GM12892 (cell line): ENCODE results near the gene DCLK1.

ENCODE experiments used
- POLR2A ChIP-seq: IDR thresholded peaks from 2 replicates; pipeline ENCODE4 v1.6.1; 2011; ENCODE audit warnings: low read depth, low read length, control low read depth
- POLR2AphosphoS5 ChIP-seq: IDR thresholded peaks from 2 replicates; pipeline ENCODE4 v1.6.1; 2011; ENCODE audit warnings: low read depth, low read length, control low read depth
- TAF1 ChIP-seq: IDR thresholded peaks from 2 replicates; pipeline ENCODE4 v1.6.1; 2011; ENCODE audit warnings: low read depth, mild to moderate bottlenecking, control low read depth, low read length, borderline replicate concordance

DNA sequence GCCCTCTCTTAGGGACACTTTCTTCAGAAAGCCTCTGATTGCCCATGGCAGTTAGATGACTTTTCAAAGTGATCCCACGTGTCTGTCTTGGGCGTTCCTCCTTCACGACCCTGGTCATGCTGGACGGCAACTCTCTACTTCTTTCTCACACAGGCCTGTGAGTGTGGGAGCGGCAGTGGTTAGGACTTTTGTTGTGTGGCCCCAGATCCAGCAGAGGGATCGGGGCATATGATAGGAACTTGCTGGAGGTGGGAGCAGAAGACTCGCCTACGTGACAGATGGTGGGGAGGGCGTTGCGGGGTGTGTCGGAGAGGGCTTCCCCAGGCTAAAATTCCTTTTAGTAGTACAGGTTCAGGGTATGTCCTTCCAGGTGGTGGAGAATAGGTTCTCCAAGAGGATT, 365.2 kb downstream of the DCLK1 start:
- TF ChIP-seq POLR2A (no peak), POLR2AphosphoS5 (no peak), TAF1 (no peak)
